Naive thymus-derived CD4-positive, alpha-beta T cell (primary cell): ENCODE measurements around the gene TDRD7. TPM values are rescaled to one million over a fixed set of nuclear protein-coding genes. Genes with fewer than 3 reads are reported as not detected.

Source experiments
- ATAC-seq: fragments of 150-1000 bp; cut with Tn5 transposase; 2 replicates; pipeline ENCODE4 v1.10.0; 2021; ENCODE audit warnings: mild to moderate bottlenecking, moderate library complexity
- CTCF ChIA-PET: fragments of 350-600 bp; sonication (Branson Sonifier 250); formaldehyde crosslinking; loops from one replicate; lab custom pipeline; 2021; ENCODE audit warnings: antibody characterized with exemption; lab: Charles Lee
- POLR2A ChIA-PET: fragments of 350-600 bp; sonication (Branson Sonifier 250); formaldehyde crosslinking; loops from one replicate; lab custom pipeline; 2021; ENCODE audit warnings: antibody characterized with exemption, inconsistent platforms; lab: Charles Lee
- DNase-seq, 9 donors: peaks; one replicate each; pipeline versions ENCODE4 v3.0.0 to v3.0.0-alpha.2; 2020 to 2022; ENCODE audit warnings: mixed read lengths in 1 of 9
- H3K27ac ChIP-seq: one replicate; pipeline ENCODE4 v1.7.0; 2013; ENCODE audit warnings: mild to moderate bottlenecking, low read depth, low read length, moderate library complexity
- H3K27me3 ChIP-seq, 2 donors: one replicate each; pipeline ENCODE4 v1.7.0; 2013; ENCODE audit warnings: low read length in 2 of 2, mild to moderate bottlenecking in 2 of 2, moderate library complexity in 2 of 2; ENCODE audit not compliant: control insufficient read depth in 2 of 2, insufficient read depth in 2 of 2
- H3K36me3 ChIP-seq, 3 experiments: 1 replicate in 2 of 3; 2 replicates in 1 of 3; pipeline ENCODE4 v1.7.0; 2013; ENCODE audit warnings: low read length in 3 of 3, mild to moderate bottlenecking in 3 of 3, moderate library complexity in 1 of 3; ENCODE audit not compliant: insufficient read depth in 3 of 3, control insufficient read depth in 2 of 3
- H3K4me1 ChIP-seq, 2 donors: one replicate each; pipeline ENCODE4 v1.7.0; 2013; ENCODE audit warnings: low read length in 2 of 2, mild to moderate bottlenecking in 2 of 2, moderate library complexity in 1 of 2; ENCODE audit not compliant: control insufficient read depth in 2 of 2, insufficient read depth in 2 of 2
- H3K4me3 ChIP-seq: 2 replicates; pipeline ENCODE4 v1.7.0; 2013; ENCODE audit warnings: mild to moderate bottlenecking, low read length
- H3K9me3 ChIP-seq, 3 experiments: 1 replicate in 2 of 3; 2 replicates in 1 of 3; pipeline ENCODE4 v1.7.0; 2013; ENCODE audit warnings: low read length in 3 of 3; ENCODE audit not compliant: control insufficient read depth in 2 of 3
- H3K27ac Mint-ChIP-seq, 9 donors: one replicate each; pipeline ENCODE4 v1.8.0; 2020 to 2022; ENCODE audit warnings: mixed read lengths in 9 of 9, mild to moderate bottlenecking in 8 of 9, moderate library complexity in 5 of 9, inconsistent platforms in 2 of 9
- H3K27me3 Mint-ChIP-seq, 5 donors: one replicate each; pipeline ENCODE4 v1.8.0; 2021 to 2022; ENCODE audit warnings: mixed read lengths in 5 of 5, mild to moderate bottlenecking in 1 of 5
- H3K36me3 Mint-ChIP-seq, 5 donors: one replicate each; pipeline ENCODE4 v1.8.0; 2020 to 2022; ENCODE audit warnings: mixed read lengths in 5 of 5, mild to moderate bottlenecking in 3 of 5, inconsistent platforms in 1 of 5
- H3K4me1 Mint-ChIP-seq, 7 donors: one replicate each; pipeline ENCODE4 v1.8.0; 2020 to 2022; ENCODE audit warnings: mixed read lengths in 7 of 7, mild to moderate bottlenecking in 3 of 7, inconsistent platforms in 1 of 7
- H3K4me3 Mint-ChIP-seq, 10 donors: one replicate each; pipeline ENCODE4 v1.8.0; 2020 to 2022; ENCODE audit warnings: mild to moderate bottlenecking in 10 of 10, mixed read lengths in 10 of 10, moderate library complexity in 6 of 10, inconsistent platforms in 2 of 10
- H3K9me3 Mint-ChIP-seq, 11 donors: one replicate each; pipeline ENCODE4 v1.8.0; 2020 to 2022; ENCODE audit warnings: mixed read lengths in 11 of 11, mild to moderate bottlenecking in 4 of 11, inconsistent platforms in 1 of 11, moderate library complexity in 1 of 11
- intact Hi-C, 2 donors: fragments of 100-400 bp; cut with micrococcal nuclease; formaldehyde crosslinking; loops; one replicate each; pipeline ENCODE4 v1.15.1; 2023
- polyA plus RNA-seq, 2 donors: library from polyadenylated mRNA; unstranded; fragments of 300-500 nt; fragmentation: Illumina TruSeq; gene quantifications; one replicate each; pipeline ENCODE4 v1.2.3, GENCODE V29; 2021
- total RNA-seq, 6 experiments: library from RNA in 5 of 6; stranded (reverse) in 5 of 6; gene quantifications; 1 replicate in 5 of 6; 2 replicates in 1 of 6; pipeline ENCODE4 v1.2.3 and lab custom pipeline; 2021 to 2026

TDRD7 gene
- total and polyA plus RNA-seq, 7 experiments from 2014 or later: 2.2 to 15.0 (median 9.0) TPM

GRCh38 chr9:97413462-97413861 is 1.6 kb downstream of the TDRD7 start:
- Mint-ChIP-seq H3K9me3 (peaks cover 0 to 1% (median 0%) of the 10 kb centered on the region in 11 donors), H3K4me1 (peaks cover 18 to 51% (median 46%) of the 10 kb centered on the region in 7 donors), H3K27ac (peak overlapping the region in 8 of 9 donors; percentile 32 to 76 (median 61)), H3K4me3 (peak overlapping the region in 9 of 10 donors; percentile 73 to 95 (median 83)), H3K36me3 (peaks cover 0 to 4% (median 0%) of the 10 kb centered on the region in 5 donors), H3K27me3 (peaks cover 1 to 20% (median 7%) of the 10 kb centered on the region in 5 donors)
- H3K36me3 ChIP-seq: peaks cover 0 to 4% (median 0%) of the 10 kb centered on the region in 3 experiments
- H3K27me3 ChIP-seq: no peaks in the 10 kb centered on the region
- no peak overlapping the region for H3K27ac ChIP-seq
- intact Hi-C loops: loop anchor here (5.0 to 10.0 kb wide), 4 partner anchors 89 to 959 kb away; partner anchors contain the start of genes XPA (in 2 of the 2), ZNF510 (in 2 of the 2), HABP4 (in 1 of the 2) and TMOD1 (in 1 of the 2)
- ATAC-seq (no peak), DNase-seq (no peak)
- peak overlapping the region; percentile 49 for H3K4me3 ChIP-seq
- no peaks in the 10 kb centered on the region for H3K9me3 ChIP-seq
- POLR2A ChIA-PET: interaction anchor here (2.3 kb wide), 1 partner anchor 219 kb away, joined by 10 read pairs; the partner anchor contains the start of genes NCBP1 and TSTD2
- CTCF ChIA-PET: interaction anchor here (0.8 to 1.6 kb wide), 3 partner anchors 11 to 556 kb away, joined by 3 to 11 read pairs (median 3); no protein-coding TSS in a partner anchor
- peaks cover 8 to 13% of the 10 kb centered on the region in 2 donors for H3K4me1 ChIP-seq

- Mint-ChIP-seq H3K4me3 (no peak overlapping the region), H3K4me1 (peaks cover 18 to 64% (median 48%) of the 10 kb centered on the region in 7 donors), H3K36me3 (peaks cover 0 to 4% (median 3%) of the 10 kb centered on the region in 5 donors), H3K9me3 (no peaks in the 10 kb centered on the region), H3K27me3 (peaks cover 0 to 6% (median 0%) of the 10 kb centered on the region in 5 donors), H3K27ac (no peak overlapping the region)
- peaks cover 8 to 13% of the 10 kb centered on the region in 2 donors for H3K4me1 ChIP-seq
- intact Hi-C loops: loop anchor here in 1 of 2 donors (10.0 kb wide), 1 partner anchor 960 kb away; the partner anchor contains the start of gene HABP4
- DNase-seq (no peak), ATAC-seq (no peak)
- CTCF ChIA-PET: interaction anchor here (1.0 to 1.9 kb wide), 2 partner anchors 10 to 184 kb away, joined by 3 to 5 read pairs; no protein-coding TSS in a partner anchor
- no peak overlapping the region for H3K27ac ChIP-seq
- H3K27me3 ChIP-seq: no peaks in the 10 kb centered on the region
- H3K4me3 ChIP-seq: no peak overlapping the region
- H3K36me3 ChIP-seq: peaks cover 0 to 4% (median 0%) of the 10 kb centered on the region in 3 experiments
- POLR2A ChIA-PET: no interaction called here
- H3K9me3 ChIP-seq: no peaks in the 10 kb centered on the region
Observed at GRCh38 chr9:97415146-97415545, 3.2 kb downstream of the TDRD7 start.

GRCh38 chr9:97418880-97419279 is 7.0 kb downstream of the TDRD7 start:
- Mint-ChIP-seq H3K4me3 (no peak overlapping the region), H3K36me3 (peaks cover 0 to 27% (median 12%) of the 10 kb centered on the region in 5 donors), H3K27ac (peak overlapping the region in 1 of 9 donors; percentile 39), H3K9me3 (peaks cover 0 to 11% (median 0%) of the 10 kb centered on the region in 11 donors), H3K4me1 (peaks cover 6 to 49% (median 32%) of the 10 kb centered on the region in 7 donors), H3K27me3 (no peaks in the 10 kb centered on the region)
- POLR2A ChIA-PET: no interaction called here
- intact Hi-C loops: loop anchor here in 1 of 2 donors (10.0 kb wide), 1 partner anchor 964 kb away; the partner anchor contains the start of gene HABP4
- H3K27ac ChIP-seq: no peak overlapping the region
- no peak overlapping the region for H3K4me3 ChIP-seq
- H3K4me1 ChIP-seq: no peaks in the 10 kb centered on the region
- ATAC-seq (no peak), DNase-seq (no peak)
- no peaks in the 10 kb centered on the region for H3K27me3 ChIP-seq
- H3K36me3 ChIP-seq: no peaks in the 10 kb centered on the region
- CTCF ChIA-PET: no interaction called here
- no peaks in the 10 kb centered on the region for H3K9me3 ChIP-seq

GRCh38 chr9:97419309-97419867 is 7.5 kb downstream of the TDRD7 start:
- DNase-seq (no peak), ATAC-seq (no peak)
- peaks cover 0 to 30% (median 15%) of the 10 kb centered on the region in 5 donors for H3K36me3 Mint-ChIP-seq
- H3K4me1 Mint-ChIP-seq: peaks cover 6 to 49% (median 34%) of the 10 kb centered on the region in 7 donors
- intact Hi-C loops: loop anchor here in 1 of 2 donors (10.0 kb wide), 1 partner anchor 965 kb away; the partner anchor contains the start of gene HABP4
- CTCF ChIA-PET: no interaction called here
- POLR2A ChIA-PET: no interaction called here
- no peak overlapping the region for H3K4me3 ChIP-seq
- no peaks in the 10 kb centered on the region for H3K27me3 Mint-ChIP-seq
- H3K27ac ChIP-seq: no peak overlapping the region
- no peak overlapping the region for H3K27ac Mint-ChIP-seq
- peaks cover 0 to 15% (median 2%) of the 10 kb centered on the region in 11 donors for H3K9me3 Mint-ChIP-seq
- H3K4me3 Mint-ChIP-seq: no peak overlapping the region
- no peaks in the 10 kb centered on the region for H3K9me3 ChIP-seq
- no peaks in the 10 kb centered on the region for H3K27me3 ChIP-seq
- H3K4me1 ChIP-seq: no peaks in the 10 kb centered on the region
- no peaks in the 10 kb centered on the region for H3K36me3 ChIP-seq

GRCh38 chr9:97425336-97425972 is 13.6 kb downstream of the TDRD7 start:
- intact Hi-C loops: no loop called here
- H3K4me3 ChIP-seq: no peak overlapping the region
- Mint-ChIP-seq H3K4me1 (peaks cover 2 to 18% (median 7%) of the 10 kb centered on the region in 7 donors), H3K9me3 (peaks cover 0 to 16% (median 2%) of the 10 kb centered on the region in 11 donors), H3K27ac (no peak overlapping the region), H3K36me3 (peaks cover 13 to 50% (median 25%) of the 10 kb centered on the region in 5 donors), H3K27me3 (no peaks in the 10 kb centered on the region), H3K4me3 (no peak overlapping the region)
- H3K36me3 ChIP-seq: peaks cover 0 to 13% (median 4%) of the 10 kb centered on the region in 3 experiments
- H3K27ac ChIP-seq: no peak overlapping the region
- ATAC-seq (no peak), DNase-seq (no peak)
- H3K27me3 ChIP-seq: no peaks in the 10 kb centered on the region
- ChIA-PET CTCF (no interaction called here), POLR2A (no interaction called here)
- no peaks in the 10 kb centered on the region for H3K4me1 ChIP-seq
- H3K9me3 ChIP-seq: no peaks in the 10 kb centered on the region

GRCh38 chr9:97425973-97426336 is 14.1 kb downstream of the TDRD7 start:
- ChIA-PET CTCF (no interaction called here), POLR2A (no interaction called here)
- DNase-seq (no peak), ATAC-seq (no peak)
- H3K4me3 Mint-ChIP-seq: no peak overlapping the region
- H3K27ac ChIP-seq: no peak overlapping the region
- no peak overlapping the region for H3K27ac Mint-ChIP-seq
- peaks cover 0 to 16% (median 2%) of the 10 kb centered on the region in 11 donors for H3K9me3 Mint-ChIP-seq
- H3K4me1 Mint-ChIP-seq: peaks cover 0 to 16% (median 6%) of the 10 kb centered on the region in 7 donors
- H3K27me3 ChIP-seq: no peaks in the 10 kb centered on the region
- no peaks in the 10 kb centered on the region for H3K4me1 ChIP-seq
- H3K27me3 Mint-ChIP-seq: no peaks in the 10 kb centered on the region
- peaks cover 17 to 52% (median 25%) of the 10 kb centered on the region in 5 donors for H3K36me3 Mint-ChIP-seq
- intact Hi-C loops: no loop called here
- H3K36me3 ChIP-seq: peaks cover 4 to 18% (median 4%) of the 10 kb centered on the region in 3 experiments
- H3K9me3 ChIP-seq: no peaks in the 10 kb centered on the region
- no peak overlapping the region for H3K4me3 ChIP-seq
